ENCODE data around the gene KRTAP4-11.
"Not testable (repeated sequence)": the region's sequence is repeated elsewhere in the genome, so short reads cannot be mapped to it uniquely, and the experiment has no call there.

KRTAP4-11 gene

GRCh38 chr17:41111151-41111885 lies 6.9 kb downstream of the KRTAP4-11 start:
- DNase-seq (ENCODE audit: low spot score): no peak
- POLR2A ChIA-PET (ENCODE audit: low non-redundant PET): no interaction called here
- TF ChIP-seq CTCF (conservative IDR thresholded peaks at IDR 0.05; ENCODE audit: low read depth): no peak
- CTCF ChIA-PET: no interaction called here
- H3K27ac ChIP-seq: no peak overlapping the region

DNA sequence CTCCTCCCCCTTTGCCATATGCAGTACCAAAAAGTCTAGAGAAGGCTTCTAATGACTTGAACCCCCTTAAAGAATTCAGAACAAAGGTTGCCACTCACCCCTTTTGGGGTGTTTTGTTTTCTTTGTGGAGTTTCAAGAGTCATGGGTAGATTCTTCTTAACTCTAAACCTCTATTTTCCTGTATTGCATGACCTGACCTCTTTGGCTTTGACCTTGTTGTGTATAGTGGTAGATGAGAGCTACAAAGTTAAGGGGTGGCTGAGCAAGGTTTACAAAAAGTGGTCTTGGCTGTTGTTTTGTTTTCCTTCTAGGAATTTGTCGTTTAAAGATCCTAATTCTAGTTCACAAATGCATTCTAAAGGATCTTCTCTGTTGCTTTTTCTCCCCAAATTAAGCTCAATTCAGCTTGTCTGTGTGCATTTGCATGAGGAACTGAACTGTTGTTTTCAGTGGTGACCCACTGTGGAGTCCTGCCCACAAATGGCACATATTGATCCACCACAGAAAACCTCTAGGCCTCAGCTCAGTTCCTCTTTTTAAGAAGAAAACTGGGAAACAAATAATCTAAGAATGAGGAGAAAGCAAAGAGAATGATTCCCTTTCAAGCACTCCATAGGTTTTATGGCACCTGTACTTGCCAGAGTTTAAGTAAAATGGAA lies 9.3 kb downstream of the KRTAP4-11 start:
- DNase-seq (ENCODE audit: low spot score); POLR2A ChIA-PET (ENCODE audit: low non-redundant PET); H3K27ac ChIP-seq: not testable (repeated sequence)
- CTCF ChIA-PET: interaction anchor here (0.7 kb wide), 1 partner anchor 305 kb away, joined by 7 read pairs; no protein-coding TSS in a partner anchor

- TF ChIP-seq CTCF (conservative IDR thresholded peaks at IDR 0.05; ENCODE audit: low read depth): no peak
- POLR2A ChIA-PET (ENCODE audit: low non-redundant PET): no interaction called here
- CTCF ChIA-PET: interaction anchor here (0.7 kb wide), 1 partner anchor 304 kb away, joined by 7 read pairs; no protein-coding TSS in a partner anchor
- no peak overlapping the region for H3K27ac ChIP-seq
- no peak for DNase-seq (ENCODE audit: low spot score)
Observed at GRCh38 chr17:41107941-41108450, 10.2 kb downstream of the KRTAP4-11 start.

DNA sequence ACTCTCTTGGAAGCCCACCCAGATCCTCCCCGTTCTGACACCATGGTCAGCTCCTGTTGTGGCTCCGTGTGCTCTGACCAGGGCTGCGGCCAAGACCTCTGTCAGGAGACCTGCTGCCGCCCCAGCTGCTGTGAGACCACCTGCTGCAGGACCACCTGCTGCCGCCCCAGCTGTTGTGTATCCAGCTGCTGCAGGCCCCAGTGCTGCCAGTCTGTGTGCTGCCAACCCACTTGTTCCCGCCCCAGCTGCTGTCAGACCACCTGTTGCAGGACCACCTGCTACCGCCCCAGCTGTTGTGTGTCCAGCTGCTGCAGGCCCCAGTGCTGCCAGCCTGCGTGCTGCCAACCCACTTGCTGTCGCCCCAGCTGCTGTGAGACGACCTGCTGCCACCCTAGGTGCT lies 12.8 kb downstream of the KRTAP4-11 start, which contains the start of gene KRTAP4-9:
TSS of gene KRTAP4-9 (plus strand) at position 43 of the 400 bp plus-strand sequence. CDS start at position 43, 0 bp downstream.
- DNase-seq (ENCODE audit: low spot score); H3K27ac ChIP-seq; CTCF ChIA-PET; POLR2A ChIA-PET (ENCODE audit: low non-redundant PET): not testable (repeated sequence)

DNA sequence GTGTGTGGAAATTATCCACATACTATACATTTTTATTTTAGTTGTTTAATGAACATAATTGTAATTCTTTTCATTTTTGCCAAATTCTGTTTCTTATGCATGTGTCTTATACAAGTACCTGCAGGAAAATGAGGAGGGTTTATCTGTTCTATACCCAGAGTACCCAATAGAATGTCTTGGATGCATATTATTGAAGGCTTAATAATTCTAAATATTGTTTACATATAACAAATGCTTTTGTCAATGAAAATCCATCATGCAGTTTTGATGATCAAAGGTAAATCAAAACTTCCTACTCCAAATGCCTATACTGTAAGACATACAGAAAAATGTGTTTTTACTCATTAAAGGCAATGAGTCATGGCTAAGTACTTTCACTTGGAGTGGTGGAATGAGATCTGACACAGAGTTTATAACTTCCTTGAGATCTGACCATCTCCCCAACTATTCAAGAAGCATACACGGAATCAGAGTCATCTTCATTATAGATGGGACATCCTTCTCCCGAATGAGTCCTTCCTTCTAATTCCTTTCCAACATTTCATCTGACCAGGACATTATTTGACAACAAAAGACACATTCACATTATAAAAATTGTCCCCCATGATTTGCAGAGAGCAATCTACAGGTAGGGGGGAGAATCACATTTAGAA lies 13.7 kb downstream of the KRTAP4-11 start:
- H3K27ac ChIP-seq; POLR2A ChIA-PET (ENCODE audit: low non-redundant PET); DNase-seq (ENCODE audit: low spot score); CTCF ChIA-PET: not testable (repeated sequence)

DNA sequence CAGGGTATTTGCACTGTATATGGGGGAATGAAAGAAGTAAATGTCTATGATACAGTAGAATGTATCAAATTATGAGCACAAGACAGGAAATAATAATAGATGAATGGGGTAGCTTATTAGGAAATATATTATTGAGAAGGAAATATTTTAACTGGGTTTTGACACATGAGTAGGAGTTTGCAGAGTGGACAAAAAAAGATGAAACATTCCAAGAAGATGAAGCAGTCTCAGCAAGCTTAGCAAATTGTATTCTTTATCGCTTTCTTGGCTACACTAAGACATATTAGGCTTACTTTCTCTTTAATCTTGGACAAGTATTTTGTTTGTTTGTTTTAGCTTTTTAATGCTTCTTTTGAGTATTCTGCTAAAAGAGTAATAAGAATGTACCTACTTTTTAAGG lies 14.3 kb downstream of the KRTAP4-11 start:
- no peak overlapping the region for H3K27ac ChIP-seq
- no peak for TF ChIP-seq CTCF (conservative IDR thresholded peaks at IDR 0.05; ENCODE audit: low read depth)
- ChIA-PET POLR2A (ENCODE audit: low non-redundant PET) (no interaction called here), CTCF (no interaction called here)
- DNase-seq (ENCODE audit: low spot score): no peak

GRCh38 chr17:41101586-41102259 lies 16.4 kb downstream of the KRTAP4-11 start, which contains the start of gene KRTAP4-16:
Gene KRTAP4-16 (minus strand): TSS chr17:41102209. CDS start chr17:41102209, 0 bp downstream.
- H3K27ac ChIP-seq: no peak within 1 kb of the TSS
- ChIA-PET POLR2A (ENCODE audit: low non-redundant PET) (no interaction called here), CTCF (no interaction called here)
- TF ChIP-seq CTCF (conservative IDR thresholded peaks at IDR 0.05; ENCODE audit: low read depth): no peak
- DNase-seq (ENCODE audit: low spot score): no peak

DNA sequence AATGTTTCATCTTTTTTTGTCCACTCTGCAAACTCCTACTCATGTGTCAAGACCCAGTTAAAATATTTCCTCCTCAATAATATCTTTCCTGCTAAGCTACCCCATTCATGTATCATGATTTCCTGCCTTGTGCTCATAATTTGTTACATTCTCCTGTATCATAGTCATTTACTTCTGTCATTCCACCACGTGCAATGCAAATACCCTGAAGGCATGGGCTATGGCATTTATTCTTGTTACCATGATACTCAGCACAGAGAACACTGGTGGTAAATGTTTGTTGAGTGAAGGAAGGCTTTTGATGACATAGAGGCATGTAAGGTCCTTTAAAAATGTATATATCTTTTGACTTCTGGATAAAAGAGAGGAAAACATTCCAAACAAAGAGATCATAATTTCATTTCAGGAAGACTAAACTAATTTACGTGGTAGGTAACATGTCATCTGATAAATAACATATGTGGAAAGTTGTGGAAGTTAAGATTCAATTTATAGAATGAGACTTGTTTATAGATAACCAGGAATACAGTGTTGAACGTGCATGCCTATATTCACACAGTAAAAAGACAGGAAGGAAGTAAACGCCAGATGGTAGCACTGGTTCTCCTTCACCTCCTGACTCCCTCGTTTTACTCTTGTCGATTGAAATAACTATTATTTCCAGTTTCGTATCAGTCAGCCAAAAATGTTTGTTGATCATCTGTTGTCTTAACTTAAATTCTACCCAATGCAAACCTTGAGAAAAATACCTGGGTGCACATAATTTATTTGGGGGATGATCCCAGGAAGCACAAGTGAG lies 18.3 kb downstream of the KRTAP4-11 start:
- DNase-seq (ENCODE audit: low spot score): peak; percentile 46
- CTCF ChIA-PET: not testable (repeated sequence)

More for the DNA sequence above, 18.3 kb downstream of the KRTAP4-11 start:
- not testable (repeated sequence) for H3K27ac ChIP-seq
- POLR2A ChIA-PET (ENCODE audit: low non-redundant PET): interaction anchor here (0.6 kb wide), 1 partner anchor 157 kb away, joined by 3 read pairs; no protein-coding TSS in a partner anchor

Data from RWPE1 (cell line).